ELF-1 (cell line): ENCODE results near the gene SMPD1.

ENCODE experiments used
- DNase-seq: peaks from one replicate; pipeline ENCODE4 v3.0.0-alpha.2; 2016; ENCODE audit warnings: low read depth, low spot score

SMPD1 gene

GRCh38 chr11:6389905-6390717, at the start of gene SMPD1:
Gene SMPD1, plus strand, starts transcription at chr11:6390474. Its CDS starts 125 bp downstream, at chr11:6390599.
- peak; percentile 94 for DNase-seq

- no peak for DNase-seq
These were observed 44.9 kb upstream of the SMPD1 start for GRCh38 chr11:6345366-6345765.

DNA sequence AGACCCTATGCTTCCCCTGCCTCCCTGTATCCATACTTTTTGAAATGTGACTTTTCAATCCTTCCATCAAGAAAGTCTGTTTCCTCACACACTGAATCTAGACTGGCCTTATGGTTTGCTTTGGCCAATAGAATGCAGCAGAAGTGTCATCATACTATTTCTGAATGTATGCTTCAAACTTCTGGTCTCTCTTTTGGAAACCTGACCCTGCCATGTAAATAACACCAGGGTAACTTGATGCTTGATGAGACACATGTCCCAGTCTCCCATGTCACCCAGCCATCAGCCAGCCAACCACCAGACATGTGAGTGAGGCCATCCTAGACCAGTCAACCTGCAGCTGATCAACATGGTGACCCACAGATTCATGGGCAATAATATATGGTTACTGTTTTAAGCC, 40.2 kb upstream of the SMPD1 start:
- DNase-seq = no peak

- DNase-seq = no peak
These were observed 39.8 kb upstream of the SMPD1 start for GRCh38 chr11:6350486-6350885.

DNA sequence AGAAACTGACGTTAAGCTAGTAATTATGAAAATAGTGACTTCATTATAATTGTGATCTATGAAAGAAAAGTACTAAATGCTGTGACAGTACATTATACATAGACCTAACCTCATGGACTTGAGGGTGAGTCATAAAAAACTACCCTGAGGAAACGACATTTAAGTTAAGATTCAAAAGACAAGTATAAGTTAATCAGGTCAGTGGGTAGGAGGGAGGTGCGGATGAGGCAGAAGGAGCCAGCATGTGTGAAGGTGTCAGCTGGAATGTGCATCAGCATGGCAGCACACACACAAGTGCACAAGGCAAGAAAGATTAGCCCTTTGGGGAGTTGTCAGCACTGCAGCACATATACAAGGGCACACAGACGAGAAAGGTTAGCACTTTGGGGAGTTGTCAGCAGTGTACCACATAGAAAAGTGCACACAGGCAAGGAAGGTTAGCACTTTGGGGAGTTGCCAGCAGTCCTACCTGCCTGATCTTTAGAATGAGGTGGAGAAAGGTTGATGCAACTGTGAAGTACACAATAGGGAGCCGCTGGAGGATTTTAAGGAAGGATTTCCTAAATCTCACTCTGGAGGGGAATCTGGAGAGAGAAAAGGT, 38.4 kb upstream of the SMPD1 start:
- DNase-seq = no peak

DNA sequence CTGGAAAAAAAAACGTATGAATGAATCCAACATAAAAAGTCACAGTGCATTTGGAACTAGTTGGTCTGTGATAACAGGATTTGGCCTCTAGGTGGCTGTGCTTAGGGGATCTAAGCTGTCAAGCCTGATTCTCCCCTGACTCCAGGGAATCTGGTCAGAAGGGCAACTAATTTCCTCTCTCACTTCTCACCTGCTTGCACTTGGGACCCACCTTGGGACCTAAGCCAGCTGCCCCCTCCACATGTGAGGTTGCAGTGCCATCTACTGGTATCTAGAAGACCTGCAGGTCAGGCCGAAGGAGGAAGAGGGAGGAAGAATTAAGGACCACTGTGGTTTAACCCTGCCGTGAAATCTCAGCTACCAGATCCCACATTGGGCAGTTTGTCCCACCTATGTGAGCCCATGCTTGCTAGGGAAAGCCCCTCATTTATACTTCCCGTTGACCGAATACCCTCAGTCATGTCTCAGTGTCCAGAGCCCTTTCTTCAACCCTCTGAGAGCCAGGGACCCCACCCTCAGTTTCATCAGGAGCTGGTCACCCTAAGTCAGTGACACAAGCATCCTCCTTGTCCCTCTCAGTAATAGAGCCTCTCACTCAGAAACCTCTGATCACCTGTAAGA, 36.8 kb upstream of the SMPD1 start:
- peak; percentile 92 for DNase-seq

GRCh38 chr11:6354651-6355485, 35.4 kb upstream of the SMPD1 start:
- no peak for DNase-seq

DNA sequence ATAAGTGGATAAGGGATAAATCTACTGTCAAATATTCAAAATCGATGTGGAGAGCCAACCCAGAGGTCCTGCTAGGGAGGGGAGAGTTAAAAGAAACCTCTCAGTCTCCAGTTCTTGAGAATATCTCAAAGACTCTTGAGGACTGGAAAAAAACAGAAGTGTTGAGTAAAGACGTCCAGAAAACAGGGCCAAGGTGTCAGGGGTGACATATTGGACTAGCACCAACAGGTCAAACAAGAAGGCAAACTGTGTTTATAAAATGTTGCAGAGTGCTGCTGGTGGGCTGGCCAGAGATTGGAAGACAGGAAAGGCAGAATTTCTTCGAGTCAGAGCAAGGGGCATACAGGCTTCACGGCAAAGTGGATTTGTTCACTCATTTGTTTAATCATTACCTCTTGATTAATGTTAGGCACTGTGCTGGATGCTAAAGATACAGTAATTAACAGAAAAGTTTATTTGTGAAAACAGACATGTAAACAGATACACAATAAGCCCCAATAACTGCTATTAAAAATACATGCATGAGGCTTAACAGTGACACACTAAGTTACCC, 33.7 kb upstream of the SMPD1 start:
- DNase-seq = no peak

DNA sequence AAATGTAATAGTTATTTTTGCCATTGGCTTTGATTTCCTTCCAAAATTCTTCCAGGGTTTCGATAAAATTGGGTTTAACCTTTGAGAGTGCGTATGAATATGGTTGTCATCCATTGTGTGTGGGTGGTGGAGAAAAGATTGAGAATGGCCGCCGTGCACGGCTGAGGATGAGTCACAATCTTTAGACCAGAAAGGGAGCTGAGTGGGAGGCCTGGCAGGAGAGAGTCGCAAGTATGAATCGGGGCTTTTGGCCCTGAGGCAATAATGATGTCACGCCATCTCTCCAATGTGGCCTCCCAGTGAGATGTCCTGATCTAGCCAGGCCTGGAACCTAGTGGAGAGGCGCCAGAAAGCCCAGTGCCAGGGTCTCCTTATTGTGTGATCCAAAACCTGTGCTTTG, 33.1 kb upstream of the SMPD1 start:
- DNase-seq = peak; percentile 83

- DNase-seq = no peak
These were observed 30.1 kb upstream of the SMPD1 start for GRCh38 chr11:6360183-6360582.

- no peak for DNase-seq
These were observed 27.9 kb upstream of the SMPD1 start for GRCh38 chr11:6362185-6362872.

DNA sequence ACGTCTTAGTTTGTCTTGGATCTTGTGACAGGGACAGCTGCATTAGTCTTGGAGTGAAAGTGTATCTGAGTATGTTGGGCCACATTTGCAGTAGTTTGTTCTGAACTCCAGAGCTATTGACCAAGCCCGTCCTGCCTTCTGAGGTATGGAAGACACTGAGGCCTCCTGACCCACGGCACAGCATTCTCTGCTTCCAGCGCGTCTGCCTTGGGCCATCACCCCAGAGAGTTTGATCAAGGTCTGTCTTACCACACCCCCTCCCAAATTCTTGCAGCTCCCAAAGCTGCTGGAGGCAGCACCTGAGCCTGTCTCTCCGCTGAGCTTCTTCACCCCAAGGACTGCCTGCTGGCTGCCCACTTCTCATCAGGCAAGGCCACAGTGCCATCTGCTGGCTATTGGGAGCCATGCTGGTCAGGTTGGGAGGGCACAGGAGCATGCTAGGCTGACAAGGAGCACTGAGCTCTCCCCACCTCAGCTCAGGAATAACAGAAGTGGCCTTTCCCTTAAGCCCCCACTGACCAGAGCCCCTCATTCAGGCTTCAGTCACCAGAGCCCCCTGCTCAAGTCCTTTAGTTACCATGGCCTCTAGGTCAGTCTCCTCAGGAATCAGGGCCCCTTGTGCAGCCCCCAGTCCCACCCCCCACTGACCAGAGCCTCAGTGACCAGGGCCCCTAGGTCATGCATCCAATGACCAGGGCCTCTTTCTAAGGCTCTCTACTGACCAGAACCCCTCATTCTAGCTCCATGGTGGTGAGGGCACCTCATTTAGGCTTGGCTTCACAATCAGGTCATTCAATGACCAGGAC, 27.2 kb upstream of the SMPD1 start:
- peak; percentile 90 for DNase-seq

GRCh38 chr11:6365659-6366058, 24.6 kb upstream of the SMPD1 start:
- no peak for DNase-seq

DNA sequence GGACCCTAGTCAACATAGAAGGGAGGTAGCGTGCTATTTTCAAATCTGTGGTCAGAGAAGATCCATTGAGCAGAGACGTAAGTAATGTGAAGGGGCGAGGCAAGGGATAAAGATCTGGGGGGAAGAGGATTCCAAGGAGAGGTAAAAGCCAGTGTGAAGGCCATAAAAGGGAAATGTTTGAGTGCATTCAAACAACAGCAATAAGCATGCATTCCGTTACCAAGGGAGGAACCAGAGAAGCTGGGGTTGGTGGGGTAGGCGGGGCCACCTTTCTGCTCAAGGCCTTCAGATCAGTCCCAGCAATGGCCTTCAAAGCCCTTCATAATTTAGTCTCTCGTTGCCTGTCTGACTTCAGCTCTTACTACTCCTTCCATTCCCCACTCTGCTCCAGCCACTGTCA, 18.4 kb upstream of the SMPD1 start:
- DNase-seq = no peak

DNA sequence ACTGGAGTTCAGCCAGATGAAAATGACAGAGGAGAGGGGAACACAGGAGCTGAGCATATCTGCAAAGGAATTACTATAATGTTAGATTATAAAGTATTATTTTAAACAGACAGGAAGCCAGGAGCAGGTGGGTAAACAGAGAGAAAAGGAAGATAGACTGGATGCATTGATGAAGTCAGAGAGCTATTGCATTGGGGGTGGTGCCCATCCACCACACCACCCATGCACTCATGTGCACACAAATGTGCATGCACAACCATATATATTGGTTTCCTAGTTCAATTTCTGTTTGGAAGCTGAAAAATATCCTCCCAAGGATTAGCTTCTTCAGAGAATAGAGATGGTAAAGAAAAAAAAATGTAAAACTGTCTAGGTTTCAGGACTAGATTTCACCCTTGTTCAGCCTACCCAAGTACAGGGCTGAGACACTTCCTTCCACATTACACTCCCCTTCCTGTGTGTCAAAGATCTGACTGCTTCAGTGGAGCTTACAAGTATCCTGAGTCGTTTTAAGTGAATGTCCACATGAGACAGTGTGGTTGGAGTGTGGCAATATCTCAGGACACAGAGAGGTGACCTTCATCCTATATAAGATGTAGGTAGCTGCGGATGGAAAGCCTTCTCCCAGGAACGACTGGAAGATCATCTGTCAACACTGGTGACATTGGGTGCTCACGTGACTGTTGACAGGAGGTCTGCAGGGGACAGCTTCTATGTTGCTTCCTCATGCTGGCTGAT, 12.2 kb upstream of the SMPD1 start:
- DNase-seq = no peak

DNA sequence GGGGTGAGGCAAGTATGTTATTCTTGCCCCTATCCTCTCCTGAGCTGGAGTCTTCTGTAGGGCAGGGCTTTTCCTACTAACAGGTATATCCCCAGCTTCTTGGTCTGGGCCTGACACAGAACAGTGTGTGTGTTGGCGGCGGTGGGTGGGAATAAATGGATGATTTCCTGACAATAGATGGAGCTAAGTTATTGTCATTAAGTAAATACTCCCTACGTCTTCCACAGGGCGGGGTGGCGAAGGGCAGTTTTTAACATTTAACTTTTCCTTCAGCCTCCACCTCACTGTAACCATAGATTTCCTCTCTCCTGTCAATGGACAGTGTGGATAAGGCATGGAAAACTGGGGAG, 11.7 kb upstream of the SMPD1 start:
- no peak for DNase-seq

DNA sequence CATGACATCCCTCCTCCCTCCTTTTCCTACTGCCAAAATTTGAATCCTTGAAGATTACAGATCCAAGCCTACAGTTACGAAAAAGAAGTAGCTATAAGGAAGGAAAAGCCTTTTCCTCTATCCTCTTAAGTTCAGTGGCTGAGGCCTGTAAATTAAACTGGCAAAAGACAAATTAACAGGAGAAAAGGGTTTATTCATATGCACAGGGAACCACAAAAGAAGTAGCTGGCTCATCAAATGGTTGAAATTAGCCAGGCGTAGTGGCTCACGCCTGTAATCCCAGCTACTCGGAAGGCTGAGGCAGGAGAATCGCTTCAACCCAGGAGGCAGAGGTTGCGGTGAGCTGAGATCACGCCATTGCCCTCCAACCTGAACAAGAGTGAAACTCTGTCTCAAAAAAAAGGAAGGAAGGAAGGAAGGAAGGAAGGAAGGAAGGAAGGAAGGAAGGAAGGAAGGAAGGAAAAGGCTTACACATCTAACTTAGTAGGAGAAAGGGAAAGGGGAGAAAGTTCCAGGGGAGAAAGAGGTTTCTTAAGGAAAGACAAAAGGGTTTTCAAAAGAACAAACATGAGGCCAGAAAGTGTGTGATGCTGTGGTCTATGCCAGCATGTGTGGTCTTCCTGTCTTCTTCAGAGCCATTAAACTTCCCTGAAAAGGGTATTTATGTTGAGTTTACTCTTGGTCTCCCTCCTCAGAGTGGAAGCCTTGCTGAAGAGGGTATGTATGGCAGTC, 5.1 kb upstream of the SMPD1 start:
- DNase-seq = peak; percentile 47

- DNase-seq = no peak
These were observed 2.3 kb upstream of the SMPD1 start for GRCh38 chr11:6387811-6388599.
